ENCODE data around the gene GFAP.
A peak's percentile ranks its signal among the peaks of the same experiment; 100 is the strongest.

The GFAP gene

GRCh38 chr17:44907729-44908470 is 7.4 kb downstream of the GFAP start:
- Histone ChIP-seq H4K91ac (ENCODE audit: low read depth, low read length, poor library complexity) (no peak overlapping the region), H3K18ac (ENCODE audit: low read length) (no peak overlapping the region), H2AK5ac (ENCODE audit: low read depth, low read length) (no peak overlapping the region), H2BK12ac (ENCODE audit: low read length) (no peak overlapping the region), H3K4me2 (ENCODE audit: insufficient read depth, low read length, poor library complexity, severe bottlenecking) (no peak overlapping the region), H3K4me3 (ENCODE audit: low read length in 2 of 2) (no peak overlapping the region), H3K27me3 (ENCODE audit: control insufficient read depth in 3 of 3, insufficient read depth in 3 of 3, low read depth in 1 of 3, low read length in 3 of 3) (peaks cover 0 to 24% (median 15%) of the 10 kb centered on the region in 3 experiments), H3K36me3 (replicated peaks in 1 of 2; ENCODE audit: control insufficient read depth in 2 of 2, insufficient read depth in 2 of 2, low read length in 2 of 2) (no peaks in the 10 kb centered on the region), H2BK120ac (ENCODE audit: low read depth, low read length) (no peak overlapping the region), H4K8ac (ENCODE audit: low read depth, low read length) (no peak overlapping the region), H3K27ac (replicated peaks; ENCODE audit: low read length) (no peak overlapping the region), H3K9me3 (replicated peaks in 1 of 2; ENCODE audit: control insufficient read depth in 2 of 2, insufficient read depth in 1 of 2, low read depth in 1 of 2, low read length in 2 of 2) (no peaks in the 10 kb centered on the region), H2AFZ (ENCODE audit: low read length) (no peak overlapping the region), H3K23ac (ENCODE audit: low read depth, low read length, poor library complexity) (no peak overlapping the region), H3K79me1 (ENCODE audit: low read depth, low read length) (no peaks in the 10 kb centered on the region), H3K4me1 (ENCODE audit: control insufficient read depth in 2 of 2, insufficient read depth in 1 of 2, low read depth in 1 of 2, low read length in 2 of 2) (peaks cover 3 to 23% of the 10 kb centered on the region in 2 donors), H3K14ac (ENCODE audit: low read length) (no peak overlapping the region), H2BK5ac (ENCODE audit: low read length) (no peak overlapping the region), H3K4ac (ENCODE audit: low read length) (no peak overlapping the region), H2BK15ac (ENCODE audit: low read length) (no peak overlapping the region), H3K9ac (ENCODE audit: low read depth, low read length, poor library complexity) (peak overlapping the region; percentile 22)
- no CpG with 5 or more reads among the region's 11 CpGs for WGBS, 2 donors (ENCODE audit: extremely low coverage in 2 of 2, insufficient read length in 2 of 2, insufficient replicate concordance in 1 of 2)
- DNase-seq (ENCODE audit: low spot score) = no peak

- H3K23ac ChIP-seq (ENCODE audit: low read depth, low read length, poor library complexity) = no peak overlapping the region
- no peaks in the 10 kb centered on the region for H3K36me3 ChIP-seq (replicated peaks in 1 of 2; ENCODE audit: control insufficient read depth in 2 of 2, insufficient read depth in 2 of 2, low read length in 2 of 2)
- peaks cover 3 to 23% of the 10 kb centered on the region in 2 donors for H3K4me1 ChIP-seq (ENCODE audit: control insufficient read depth in 2 of 2, insufficient read depth in 1 of 2, low read depth in 1 of 2, low read length in 2 of 2)
- no CpG with 5 or more reads among the region's 18 CpGs for WGBS, 2 donors (ENCODE audit: extremely low coverage in 2 of 2, insufficient read length in 2 of 2, insufficient replicate concordance in 1 of 2)
- peaks cover 0 to 17% (median 9%) of the 10 kb centered on the region in 3 experiments for H3K27me3 ChIP-seq (ENCODE audit: control insufficient read depth in 3 of 3, insufficient read depth in 3 of 3, low read depth in 1 of 3, low read length in 3 of 3)
- no peaks in the 10 kb centered on the region for H3K79me1 ChIP-seq (ENCODE audit: low read depth, low read length)
- H4K91ac ChIP-seq (ENCODE audit: low read depth, low read length, poor library complexity) = no peak overlapping the region
- no peak overlapping the region for H4K8ac ChIP-seq (ENCODE audit: low read depth, low read length)
- H3K27ac ChIP-seq (replicated peaks; ENCODE audit: low read length) = no peak overlapping the region
- no peak overlapping the region for H2BK5ac ChIP-seq (ENCODE audit: low read length)
- no peak overlapping the region for H3K4me3 ChIP-seq (ENCODE audit: low read length in 2 of 2)
- no peak overlapping the region for H3K14ac ChIP-seq (ENCODE audit: low read length)
- H3K18ac ChIP-seq (ENCODE audit: low read length) = no peak overlapping the region
- H2AK5ac ChIP-seq (ENCODE audit: low read depth, low read length) = no peak overlapping the region
- H2AFZ ChIP-seq (ENCODE audit: low read length) = no peak overlapping the region
- DNase-seq (ENCODE audit: low spot score) = no peak
- no peak overlapping the region for H3K9ac ChIP-seq (ENCODE audit: low read depth, low read length, poor library complexity)
- H3K9me3 ChIP-seq (replicated peaks in 1 of 2; ENCODE audit: control insufficient read depth in 2 of 2, insufficient read depth in 1 of 2, low read depth in 1 of 2, low read length in 2 of 2) = no peaks in the 10 kb centered on the region
- H2BK15ac ChIP-seq (ENCODE audit: low read length) = no peak overlapping the region
- H3K4me2 ChIP-seq (ENCODE audit: insufficient read depth, low read length, poor library complexity, severe bottlenecking) = no peak overlapping the region
- no peak overlapping the region for H2BK120ac ChIP-seq (ENCODE audit: low read depth, low read length)
- no peak overlapping the region for H2BK12ac ChIP-seq (ENCODE audit: low read length)
- H3K4ac ChIP-seq (ENCODE audit: low read length) = no peak overlapping the region
These were observed 8.3 kb downstream of the GFAP start for GRCh38 chr17:44906763-44907728.

GRCh38 chr17:44906010-44906646 is 9.2 kb downstream of the GFAP start:
- peak overlapping the region in 1 of 2 donors; percentile 9 for H3K4me3 ChIP-seq (ENCODE audit: low read length in 2 of 2)
- H3K36me3 ChIP-seq (replicated peaks in 1 of 2; ENCODE audit: control insufficient read depth in 2 of 2, insufficient read depth in 2 of 2, low read length in 2 of 2) = peaks cover 0 to 2% of the 10 kb centered on the region in 2 donors
- H4K91ac ChIP-seq (ENCODE audit: low read depth, low read length, poor library complexity) = no peak overlapping the region
- no peak overlapping the region for H3K14ac ChIP-seq (ENCODE audit: low read length)
- no peak overlapping the region for H3K9ac ChIP-seq (ENCODE audit: low read depth, low read length, poor library complexity)
- H3K18ac ChIP-seq (ENCODE audit: low read length) = no peak overlapping the region
- H3K27me3 ChIP-seq (ENCODE audit: control insufficient read depth in 3 of 3, insufficient read depth in 3 of 3, low read depth in 1 of 3, low read length in 3 of 3) = peaks cover 0 to 10% (median 2%) of the 10 kb centered on the region in 3 experiments
- H3K4ac ChIP-seq (ENCODE audit: low read length) = no peak overlapping the region
- DNase-seq (ENCODE audit: low spot score) = no peak
- peak overlapping the region; percentile 49 for H2AFZ ChIP-seq (ENCODE audit: low read length)
- H3K4me2 ChIP-seq (ENCODE audit: insufficient read depth, low read length, poor library complexity, severe bottlenecking) = no peak overlapping the region
- peaks cover 1 to 23% of the 10 kb centered on the region in 2 donors for H3K4me1 ChIP-seq (ENCODE audit: control insufficient read depth in 2 of 2, insufficient read depth in 1 of 2, low read depth in 1 of 2, low read length in 2 of 2)
- H3K27ac ChIP-seq (replicated peaks; ENCODE audit: low read length) = no peak overlapping the region
- no peaks in the 10 kb centered on the region for H3K79me1 ChIP-seq (ENCODE audit: low read depth, low read length)
- H3K23ac ChIP-seq (ENCODE audit: low read depth, low read length, poor library complexity) = no peak overlapping the region
- H2BK5ac ChIP-seq (ENCODE audit: low read length) = peak overlapping the region; percentile 1
- H2BK12ac ChIP-seq (ENCODE audit: low read length) = no peak overlapping the region
- H2BK120ac ChIP-seq (ENCODE audit: low read depth, low read length) = no peak overlapping the region
- no peak overlapping the region for H2BK15ac ChIP-seq (ENCODE audit: low read length)
- WGBS, 2 donors (ENCODE audit: extremely low coverage in 2 of 2, insufficient read length in 2 of 2, insufficient replicate concordance in 1 of 2) = no CpG with 5 or more reads among the region's 10 CpGs
- H2AK5ac ChIP-seq (ENCODE audit: low read depth, low read length) = no peak overlapping the region
- no peaks in the 10 kb centered on the region for H3K9me3 ChIP-seq (replicated peaks in 1 of 2; ENCODE audit: control insufficient read depth in 2 of 2, insufficient read depth in 1 of 2, low read depth in 1 of 2, low read length in 2 of 2)
- H4K8ac ChIP-seq (ENCODE audit: low read depth, low read length) = peak overlapping the region; percentile 29
